Brain microvascular endothelial cell (primary cell): ENCODE measurements around the gene NOP9.

Source experiments
- DNase-seq: peaks from one replicate; pipeline ENCODE4 v3.0.0-alpha.2; 2020
- H3K27ac ChIP-seq: fragments of 250-450 bp; sonication (Bioruptor Pico); 2 replicates; pipeline ENCODE4 v1.5.1; 2020; ENCODE audit warnings: mild to moderate bottlenecking, moderate library complexity
- H3K27me3 ChIP-seq: fragments of 250-450 bp; sonication (Bioruptor Pico); replicated peaks from 2 replicates; pipeline ENCODE4 v1.5.1; 2020; ENCODE audit warnings: mild to moderate bottlenecking
- H3K36me3 ChIP-seq: fragments of 250-450 bp; sonication (Bioruptor Pico); replicated peaks from 2 replicates; pipeline ENCODE4 v1.5.1; 2020; ENCODE audit warnings: mild to moderate bottlenecking
- H3K4me3 ChIP-seq: 2 replicates; pipeline ENCODE4 v1.5.1; 2011; ENCODE audit warnings: low read depth, mild to moderate bottlenecking, control low read depth, low read length, moderate library complexity
- CTCF ChIP-seq: IDR thresholded peaks from 2 replicates; pipeline ENCODE4 v1.5.1; 2011; ENCODE audit warnings: low read depth, mild to moderate bottlenecking, moderate library complexity, low read length, control low read depth, inconsistent platforms; ENCODE audit errors: missing control alignments
- in situ Hi-C: cut with HindIII; loops from 2 replicates; pipeline ENCODE4 v1.10.0; 2017; ENCODE audit warnings: low sequenced_read_pairs, low pct_ligation_motif_present

The NOP9 gene

DNA sequence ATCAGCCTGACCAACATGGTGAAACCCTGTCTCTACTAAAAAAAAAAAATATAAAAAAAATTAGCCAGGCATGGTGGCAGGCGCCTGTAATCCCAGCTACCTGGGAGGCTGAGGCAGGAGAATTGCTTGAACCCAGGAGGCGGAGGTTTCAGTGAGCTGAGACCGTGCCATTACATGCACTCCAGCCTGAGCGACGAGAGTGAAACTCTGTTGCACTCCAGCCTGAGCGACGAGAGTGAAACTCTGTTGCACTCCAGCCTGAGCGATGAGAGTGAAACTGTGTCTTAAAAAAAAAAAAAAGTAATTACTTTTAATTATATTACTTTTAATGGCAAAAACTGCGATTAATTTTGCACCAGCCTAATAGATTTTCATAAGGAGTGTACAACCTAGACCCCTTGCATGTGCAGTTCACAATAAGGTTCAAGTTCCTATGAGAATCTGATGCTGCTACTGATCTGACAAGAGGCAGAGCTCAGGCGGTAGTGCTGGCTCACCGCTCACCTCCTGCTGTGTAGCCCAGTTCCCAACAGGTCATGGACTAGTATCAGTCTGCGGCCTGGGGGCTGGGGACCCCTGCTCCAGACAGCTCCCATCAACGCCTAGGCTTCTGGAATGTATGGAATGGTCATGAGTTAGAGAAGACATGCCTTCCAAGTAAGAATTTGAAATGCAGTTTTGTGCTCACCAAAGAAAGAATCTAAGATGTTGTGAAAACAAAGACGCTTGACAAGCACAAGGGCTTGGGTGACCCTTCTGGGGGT, 21.7 kb downstream of the NOP9 start:
- no peak for DNase-seq
- Histone ChIP-seq H3K4me3 (no peak overlapping the region), H3K27me3 (no peaks in the 10 kb centered on the region), H3K27ac (no peak overlapping the region), H3K36me3 (no peaks in the 10 kb centered on the region)
- in situ Hi-C loops, result no loop called here
- no peak for TF ChIP-seq CTCF

DNA sequence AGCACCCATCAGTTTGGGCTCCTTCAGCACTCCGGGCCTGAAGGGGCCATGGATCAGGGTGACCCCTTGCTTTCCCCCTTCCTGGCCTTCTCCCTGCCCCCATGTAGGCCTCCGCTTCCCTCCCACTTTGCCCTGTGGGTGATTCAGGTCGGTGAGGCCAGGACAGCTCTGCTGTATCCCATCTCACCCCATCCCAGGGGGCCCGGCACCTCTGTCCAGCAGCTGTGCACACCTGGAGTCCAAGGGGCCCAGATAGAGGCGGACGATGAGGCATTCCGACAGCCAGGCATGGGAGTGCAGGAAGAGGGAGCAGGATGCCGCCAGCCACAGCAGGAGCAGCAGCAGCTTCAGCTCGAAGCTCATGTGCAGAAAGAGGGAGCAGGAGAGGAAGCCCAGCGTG, 23.0 kb downstream of the NOP9 start:
- TF ChIP-seq CTCF, result no peak
- in situ Hi-C loops, result no loop called here
- Histone ChIP-seq H3K4me3 (no peak overlapping the region), H3K36me3 (no peaks in the 10 kb centered on the region), H3K27me3 (no peaks in the 10 kb centered on the region), H3K27ac (no peak overlapping the region)
- DNase-seq, result no peak

DNA sequence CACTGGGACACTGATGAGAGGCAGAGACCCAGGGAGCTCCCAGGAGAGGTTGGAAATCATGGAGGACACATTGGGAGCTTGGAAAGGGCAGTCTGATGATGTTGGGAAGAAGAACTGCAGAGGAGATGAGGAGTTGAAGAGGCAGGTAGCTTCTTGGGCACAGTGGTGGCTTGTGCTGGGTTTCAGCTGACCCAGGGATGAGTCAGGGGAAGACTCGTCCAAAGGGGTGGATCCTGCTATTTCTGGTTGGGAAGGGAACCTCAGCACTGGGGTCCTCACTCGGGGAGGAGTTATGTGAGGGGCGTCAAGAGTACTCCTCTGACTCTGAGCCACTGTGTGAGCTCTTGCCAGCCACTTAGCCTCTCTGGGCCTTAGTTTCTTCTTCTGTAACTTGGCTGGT, 23.7 kb downstream of the NOP9 start:
- in situ Hi-C loops, result no loop called here
- no peak overlapping the region for H3K4me3 ChIP-seq
- no peaks in the 10 kb centered on the region for H3K36me3 ChIP-seq
- no peak overlapping the region for H3K27ac ChIP-seq
- no peak for TF ChIP-seq CTCF
- DNase-seq, result no peak
- H3K27me3 ChIP-seq, result no peaks in the 10 kb centered on the region

- in situ Hi-C loops, result no loop called here
- no peak overlapping the region for H3K4me3 ChIP-seq
- no peaks in the 10 kb centered on the region for H3K27me3 ChIP-seq
- no peak for TF ChIP-seq CTCF
- DNase-seq, result no peak
- H3K36me3 ChIP-seq, result no peaks in the 10 kb centered on the region
- no peak overlapping the region for H3K27ac ChIP-seq
Measured at GRCh38 chr14:24324024-24324423, 24.4 kb downstream of the NOP9 start.

DNA sequence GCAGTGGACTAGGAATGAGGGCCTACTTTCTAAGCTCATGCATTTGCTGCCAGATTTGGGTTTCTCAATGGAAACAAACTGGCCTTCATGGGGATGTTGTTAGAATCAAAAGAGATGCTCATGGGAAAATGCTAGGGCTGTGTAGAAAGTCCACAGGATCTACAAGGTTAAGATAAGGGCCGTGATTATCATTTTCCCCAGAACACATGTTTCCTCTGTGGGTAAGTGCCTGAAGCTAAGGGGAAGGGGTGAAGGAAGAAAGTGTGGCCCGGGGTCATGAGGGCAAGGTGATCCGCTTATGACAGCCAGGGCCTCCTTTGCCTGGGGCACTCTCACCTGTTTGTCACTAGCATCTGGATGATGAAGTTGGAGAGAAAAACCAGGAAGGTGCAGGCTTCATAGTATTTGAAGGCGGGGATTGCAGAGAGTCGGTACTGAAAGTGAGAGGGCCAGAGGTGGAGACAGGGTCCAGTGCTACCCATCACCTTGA, 25.4 kb downstream of the NOP9 start:
- Histone ChIP-seq H3K27me3 (no peaks in the 10 kb centered on the region), H3K4me3 (no peak overlapping the region), H3K27ac (no peak overlapping the region), H3K36me3 (no peaks in the 10 kb centered on the region)
- in situ Hi-C loops, result no loop called here
- TF ChIP-seq CTCF, result no peak
- no peak for DNase-seq

DNA sequence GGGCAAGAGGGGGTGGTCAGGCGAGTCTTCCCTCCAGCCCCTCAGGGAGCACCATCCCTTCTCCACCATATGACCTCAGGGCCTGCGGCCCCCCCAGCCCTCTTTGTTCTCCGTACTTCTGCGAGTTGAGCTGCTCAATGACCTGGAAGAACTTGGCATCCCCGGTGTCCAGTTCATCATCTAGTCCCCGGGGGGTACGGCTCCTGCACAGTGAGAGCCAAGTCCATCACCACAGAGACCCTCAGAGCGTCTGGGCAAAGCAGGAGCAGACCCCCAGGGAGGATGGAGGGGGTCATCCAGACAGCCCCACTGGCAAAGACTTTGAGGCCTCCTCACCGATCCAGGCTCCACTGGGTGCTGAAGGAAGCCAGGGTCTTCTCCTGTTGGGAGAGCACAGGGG, 26.3 kb downstream of the NOP9 start:
- H3K27ac ChIP-seq, result no peak overlapping the region
- no peaks in the 10 kb centered on the region for H3K27me3 ChIP-seq

More for the DNA sequence above, 26.3 kb downstream of the NOP9 start:
- no peak overlapping the region for H3K4me3 ChIP-seq
- DNase-seq, result no peak
- H3K36me3 ChIP-seq, result no peaks in the 10 kb centered on the region
- in situ Hi-C loops, result no loop called here
- TF ChIP-seq CTCF, result no peak
